HG03039 (cell line): Measurements from ENCODE around the gene KHDRBS2.
"Not testable (repeated sequence)": the region's sequence is repeated elsewhere in the genome, so short reads cannot be mapped to it uniquely, and the experiment has no call there.

Experiments
- ATAC-seq: cut with Tn5 transposase; IDR thresholded peaks from one replicate; pipeline ENCODE4 v1.9.1; 2021; ENCODE audit warnings: mild to moderate bottlenecking, moderate library complexity; ENCODE audit not compliant: unreplicated experiment

KHDRBS2 gene

GRCh38 chr6:61869632-61870400, 416.2 kb downstream of the KHDRBS2 start:
- ATAC-seq: no peak

- ATAC-seq: no peak
Observed at GRCh38 chr6:61868507-61869080, 417.4 kb downstream of the KHDRBS2 start.

GRCh38 chr6:61867635-61868034, 418.4 kb downstream of the KHDRBS2 start:
- ATAC-seq: no peak

GRCh38 chr6:61857541-61857940, 428.5 kb downstream of the KHDRBS2 start:
- no peak for ATAC-seq

GRCh38 chr6:61841958-61842357, 444.1 kb downstream of the KHDRBS2 start:
- ATAC-seq: no peak

- ATAC-seq: no peak
Observed at GRCh38 chr6:61835237-61835636, 450.8 kb downstream of the KHDRBS2 start.

- no peak for ATAC-seq
Observed at GRCh38 chr6:61833176-61833755, 452.8 kb downstream of the KHDRBS2 start.

- ATAC-seq: no peak
Observed at GRCh38 chr6:61817716-61818115, 468.3 kb downstream of the KHDRBS2 start.

GRCh38 chr6:61810047-61810446, 476.0 kb downstream of the KHDRBS2 start:
- ATAC-seq: no peak

GRCh38 chr6:61809004-61809595, 476.9 kb downstream of the KHDRBS2 start:
- ATAC-seq: no peak

- ATAC-seq: no peak
Observed at GRCh38 chr6:61787998-61788397, 498.0 kb downstream of the KHDRBS2 start.

- ATAC-seq: not testable (repeated sequence)
Observed at GRCh38 chr6:61769446-61769845, 516.6 kb downstream of the KHDRBS2 start.

- no peak for ATAC-seq
Observed at GRCh38 chr6:61755739-61756138, 530.3 kb downstream of the KHDRBS2 start.

- no peak for ATAC-seq
Observed at GRCh38 chr6:61751986-61752385, 534.0 kb downstream of the KHDRBS2 start.

GRCh38 chr6:61745994-61746393, 540.0 kb downstream of the KHDRBS2 start:
- no peak for ATAC-seq

- ATAC-seq: no peak
Observed at GRCh38 chr6:61711849-61712248, 574.2 kb downstream of the KHDRBS2 start.

GRCh38 chr6:61688165-61688564, 597.9 kb downstream of the KHDRBS2 start:
- no peak for ATAC-seq

GRCh38 chr6:61682562-61682961, 603.5 kb downstream of the KHDRBS2 start:
- no peak for ATAC-seq

GRCh38 chr6:61679625-61680024, 606.4 kb downstream of the KHDRBS2 start:
- ATAC-seq: no peak

- no peak for ATAC-seq
Observed at GRCh38 chr6:61675734-61676133, 610.3 kb downstream of the KHDRBS2 start.

- ATAC-seq: no peak
Observed at GRCh38 chr6:61649845-61650244, 636.2 kb downstream of the KHDRBS2 start.

- no peak for ATAC-seq
Observed at GRCh38 chr6:61640463-61640862, 645.6 kb downstream of the KHDRBS2 start.
